Measurements from ENCODE around the gene IGFBP5.

DNA sequence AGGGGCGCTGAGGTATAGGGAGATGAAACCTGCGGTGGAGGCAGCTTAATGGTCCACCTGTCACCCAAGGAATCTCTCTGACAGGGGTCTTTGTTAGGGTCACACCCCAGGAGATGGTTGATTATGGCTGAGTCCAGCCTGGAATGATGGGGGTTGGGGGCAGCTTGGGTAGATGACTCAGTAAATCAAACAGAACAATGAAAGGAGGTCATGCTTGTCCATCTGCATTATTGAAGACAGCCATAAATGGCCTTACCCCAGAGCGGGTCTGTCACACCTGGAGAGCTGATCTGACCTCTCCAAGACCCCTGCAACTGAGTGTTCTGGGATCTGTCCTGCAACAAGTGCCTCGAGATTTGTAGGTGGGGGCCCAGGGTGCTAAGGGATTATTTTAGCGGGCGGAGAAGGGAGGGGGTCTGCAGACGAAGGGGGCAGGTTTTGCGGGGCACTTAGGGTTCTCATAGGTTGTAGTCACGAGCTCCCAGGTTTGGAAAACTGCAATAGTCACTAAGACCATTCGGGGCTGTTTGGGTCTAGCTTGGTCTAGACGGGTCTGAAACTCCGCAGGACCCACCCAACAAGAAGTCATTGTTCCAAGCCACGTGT is 62.9 kb downstream of the IGFBP5 start:
- TF ChIP-seq CTCF (IDR thresholded peaks at IDR 0.05) (no peak), POLR2A (IDR thresholded peaks at IDR 0.05) (no peak), EP300 (IDR thresholded peaks at IDR 0.05) (no peak)

All from tibial nerve (tissue), 4 donors.